Neural progenitor cell (in vitro differentiated cells): Measurements from ENCODE around the gene PHF23. TPM values are rescaled to one million over a fixed set of nuclear protein-coding genes. Genes with fewer than 3 reads are reported as not detected.

ENCODE experiments used
- DNase-seq: peaks from one replicate; pipeline ENCODE4 v3.0.0-alpha.2; 2016; ENCODE audit warnings: low spot score
- H2AFZ ChIP-seq: fragments of 200-600 bp; sonication (generic); replicated peaks from 2 replicates; pipeline ENCODE4 v1.6.1; 2016; ENCODE audit warnings: antibody characterized with exemption
- H3F3A ChIP-seq: fragments of 200-600 bp; sonication (generic); 2 replicates; pipeline ENCODE4 v1.6.1; 2016; ENCODE audit warnings: antibody characterized with exemption, low read depth
- H3K27ac ChIP-seq: fragments of 200-600 bp; sonication (generic); 2 replicates; pipeline ENCODE4 v1.5.1; 2016; ENCODE audit warnings: mild to moderate bottlenecking
- H3K27me3 ChIP-seq: fragments of 200-600 bp; sonication (generic); 2 replicates; pipeline ENCODE4 v1.6.1; 2016; ENCODE audit warnings: mild to moderate bottlenecking, moderate library complexity
- H3K36me3 ChIP-seq: fragments of 200-600 bp; sonication (generic); 2 replicates; pipeline ENCODE4 v1.5.1; 2016
- H3K4me1 ChIP-seq: fragments of 200-600 bp; sonication (generic); 2 replicates; pipeline ENCODE4 v1.6.1; 2016; ENCODE audit warnings: mixed run types
- H3K4me2 ChIP-seq: fragments of 200-600 bp; sonication (generic); 2 replicates; pipeline ENCODE4 v1.6.1; 2016
- H3K4me3 ChIP-seq: fragments of 200-600 bp; sonication (generic); 2 replicates; pipeline ENCODE4 v1.5.1; 2016
- H3K79me2 ChIP-seq: fragments of 200-600 bp; sonication (generic); 2 replicates; pipeline ENCODE4 v1.6.1; 2016; ENCODE audit warnings: low read depth
- H3K9ac ChIP-seq: fragments of 200-600 bp; sonication (generic); 2 replicates; pipeline ENCODE4 v1.6.1; 2016
- H3K9me3 ChIP-seq: fragments of 200-600 bp; sonication (generic); 2 replicates; pipeline ENCODE4 v1.5.1; 2016; ENCODE audit warnings: low read depth
- H4K20me1 ChIP-seq: fragments of 200-600 bp; sonication (generic); 2 replicates; pipeline ENCODE4 v1.6.1; 2016; ENCODE audit warnings: low read depth
- H3K27ac Mint-ChIP-seq: 3 replicates; pipeline ENCODE4 v1.8.0; 2021; ENCODE audit warnings: mixed read lengths
- H3K27me3 Mint-ChIP-seq: 2 replicates; pipeline ENCODE4 v1.8.0; 2022; ENCODE audit warnings: low read depth, mild to moderate bottlenecking, inconsistent platforms, moderate library complexity, mixed read lengths; ENCODE audit not compliant: insufficient read depth
- H3K36me3 Mint-ChIP-seq: 3 replicates; pipeline ENCODE4 v1.8.0; 2021; ENCODE audit warnings: mixed read lengths
- H3K4me1 Mint-ChIP-seq: 3 replicates; pipeline ENCODE4 v1.8.0; 2021; ENCODE audit warnings: mixed read lengths
- H3K4me3 Mint-ChIP-seq: 3 replicates; pipeline ENCODE4 v1.8.0; 2021; ENCODE audit warnings: mild to moderate bottlenecking, moderate library complexity, mixed read lengths
- H3K9me3 Mint-ChIP-seq: 3 replicates; pipeline ENCODE4 v1.8.0; 2020; ENCODE audit warnings: mixed read lengths
- CTCF ChIP-seq: fragments of 200-600 bp; sonication (generic); IDR thresholded peaks from 2 replicates; pipeline ENCODE4 v1.5.1; 2017; ENCODE audit warnings: antibody characterized with exemption, mild to moderate bottlenecking
- EZH2 ChIP-seq: fragments of 200-600 bp; sonication (generic); IDR thresholded peaks from 2 replicates; pipeline ENCODE4 v1.6.1; 2017; ENCODE audit warnings: antibody characterized with exemption, mild to moderate bottlenecking, moderate library complexity
- EZH2phosphoT487 ChIP-seq: fragments of 200-600 bp; sonication (generic); IDR thresholded peaks from 2 replicates; pipeline ENCODE4 v1.6.1; 2017; ENCODE audit warnings: antibody characterized with exemption
- microRNA counts: library from miRNA; unstranded; fragments of <30 nt; microRNA quantifications from one replicate; lab custom pipeline; 2016
- microRNA-seq: library from miRNA; unstranded; fragments of <30 nt; microRNA quantifications from one replicate; pipeline ENCODE4, GENCODE V29; 2016
- small RNA-seq: library from RNA; depleted of rRNA; stranded (forward); fragments of <200 nt; gene quantifications from one replicate; pipeline ENCODE3, GENCODE V24; 2015
- total RNA-seq: library from RNA; depleted of rRNA; stranded (reverse); fragments of >200 nt; gene quantifications from 2 replicates; pipeline ENCODE4 v1.2.3, GENCODE V29; 2015; ENCODE audit warnings: low replicate concordance

The PHF23 gene
- total RNA-seq, 1 donor from 2014 or later: 31.6 TPM

- no peak overlapping the region for H3K9ac ChIP-seq
- H3F3A ChIP-seq: peaks cover 11% of the 10 kb centered on the region
- H3K79me2 ChIP-seq: no peaks in the 10 kb centered on the region
- H3K27ac ChIP-seq: no peak overlapping the region
- DNase-seq: no peak
- Mint-ChIP-seq H3K9me3 (no peaks in the 10 kb centered on the region), H3K27ac (peak overlapping the region; percentile 40), H3K4me1 (peaks cover 10% of the 10 kb centered on the region), H3K27me3 (peaks cover 11% of the 10 kb centered on the region), H3K4me3 (peak overlapping the region; percentile 25), H3K36me3 (peaks cover 13% of the 10 kb centered on the region)
- no peaks in the 10 kb centered on the region for H3K9me3 ChIP-seq
- H3K4me1 ChIP-seq: no peaks in the 10 kb centered on the region
- H2AFZ ChIP-seq: no peak overlapping the region
- H3K27me3 ChIP-seq: no peaks in the 10 kb centered on the region
- peaks cover 4% of the 10 kb centered on the region for H4K20me1 ChIP-seq
- no peak for TF ChIP-seq EZH2
- TF ChIP-seq EZH2phosphoT487: no peak
- TF ChIP-seq CTCF: no peak
- H3K36me3 ChIP-seq: no peaks in the 10 kb centered on the region
- no peak overlapping the region for H3K4me3 ChIP-seq
- H3K4me2 ChIP-seq: no peak overlapping the region
Measured at GRCh38 chr17:7186241-7186640, 53.0 kb downstream of the PHF23 start.

MicroRNAs within 50 kb of the gene (microRNA counts, 767-probe panel; counts per million panel counts)
- microRNA hsa-miR-324-3p (lab: Ali Mortazavi, UCI): 460 counts per million, percentile 90 among the panel's probes with 10 or more counts
- 460 counts per million, percentile 90 among the panel's probes with 10 or more counts for microRNA hsa-miR-324-5p (lab: Ali Mortazavi, UCI)

Small RNA genes lying within 50 kb of the gene (microRNA-seq; reads per million reads assigned to microRNA genes)
- 249 reads per million, percentile 84 among the genes with 10 or more reads in this experiment for gene MIR324

Small RNA genes lying within 50 kb of the gene (small RNA-seq; reads per million reads assigned to genes)
- gene AC120057.4: not detected
- 0.18 reads per million for gene MIR324
- gene RF00019: not detected

Other genes with a start within 250 kb of the PHF23 start
- 0.21 and 0.40 TPM in 2 replicates for gene ALOX12, start 243.4 kb downstream of the PHF23 start, total RNA-seq
- gene RNASEK, start 226.8 kb downstream of the PHF23 start, total RNA-seq: 104 and 137 TPM in 2 replicates
- gene BCL6B, start 216.4 kb downstream of the PHF23 start, total RNA-seq: 3.8 and 5.3 TPM in 2 replicates
- 1.4 TPM in 1 of 2 replicates, not detected in the other for gene SLC16A13, start 203.4 kb downstream of the PHF23 start, total RNA-seq
- not detected in 2 replicates for gene SLC16A11, start 195.4 kb downstream of the PHF23 start, total RNA-seq
- gene CLEC10A, start 159.2 kb downstream of the PHF23 start, total RNA-seq: not detected in 2 replicates
- not detected in 2 replicates for gene ASGR2, start 124.6 kb downstream of the PHF23 start, total RNA-seq
- 3.1 and 4.4 TPM in 2 replicates for gene ASGR1, start 60.1 kb downstream of the PHF23 start, total RNA-seq
- 23.5 and 50.5 TPM in 2 replicates for gene DLG4, start 19.6 kb downstream of the PHF23 start, total RNA-seq
- 86.7 and 194 TPM in 2 replicates for gene ACADVL, start 19.5 kb downstream of the PHF23 start, total RNA-seq
- gene DVL2, start 4.9 kb downstream of the PHF23 start, total RNA-seq: 43.9 and 113 TPM in 2 replicates
- gene GABARAP, start 3.0 kb upstream of the PHF23 start, total RNA-seq: 225 and 276 TPM in 2 replicates
- 46.5 and 55.3 TPM in 2 replicates for gene CTDNEP1, start 12.3 kb upstream of the PHF23 start, total RNA-seq
- gene ELP5, start 12.8 kb upstream of the PHF23 start, total RNA-seq: 17.5 and 42.2 TPM in 2 replicates
- 0.32 and 1.3 TPM in 2 replicates for gene CLDN7, start 23.0 kb upstream of the PHF23 start, total RNA-seq
- gene SLC2A4, start 42.3 kb upstream of the PHF23 start, total RNA-seq: 1.7 and 7.3 TPM in 2 replicates
- gene YBX2, start 55.2 kb upstream of the PHF23 start, total RNA-seq: 2.7 and 9.1 TPM in 2 replicates
- gene EIF5A, start 68.2 kb upstream of the PHF23 start, total RNA-seq: 251 and 370 TPM in 2 replicates
- gene GPS2, start 75.9 kb upstream of the PHF23 start, total RNA-seq: 20.5 and 41.8 TPM in 2 replicates
- gene NEURL4, start 89.9 kb upstream of the PHF23 start, total RNA-seq: 5.1 and 26.3 TPM in 2 replicates
- gene ACAP1, start 97.1 kb upstream of the PHF23 start, total RNA-seq: 0.65 and 2.7 TPM in 2 replicates
- 2.7 and 8.2 TPM in 2 replicates for gene KCTD11, start 112.7 kb upstream of the PHF23 start, total RNA-seq
- not detected in 2 replicates for gene TMEM95, start 115.7 kb upstream of the PHF23 start, total RNA-seq
- 1.8 and 4.0 TPM in 2 replicates for gene TNK1, start 141.6 kb upstream of the PHF23 start, total RNA-seq
- 6.6 and 17.5 TPM in 2 replicates for gene PLSCR3, start 155.1 kb upstream of the PHF23 start, total RNA-seq
- 72.0 and 152 TPM in 2 replicates for gene TMEM256, start 164.6 kb upstream of the PHF23 start, total RNA-seq
- 13.9 and 36.5 TPM in 2 replicates for gene NLGN2, start 168.4 kb upstream of the PHF23 start, total RNA-seq
- not detected in 2 replicates for gene SPEM1, start 180.9 kb upstream of the PHF23 start, total RNA-seq
- gene SPEM2, start 186.2 kb upstream of the PHF23 start, total RNA-seq: not detected in 2 replicates
- gene SPEM3, start 189.4 kb upstream of the PHF23 start, total RNA-seq: not detected in 2 replicates
- gene TMEM102, start 196.0 kb upstream of the PHF23 start, total RNA-seq: 1.0 and 1.6 TPM in 2 replicates
- gene FGF11, start 200.1 kb upstream of the PHF23 start, total RNA-seq: 7.6 and 14.9 TPM in 2 replicates
- gene CHRNB1, start 205.6 kb upstream of the PHF23 start, total RNA-seq: 7.4 and 7.5 TPM in 2 replicates
- gene ZBTB4, start 240.2 kb upstream of the PHF23 start, total RNA-seq: 5.4 and 15.5 TPM in 2 replicates
- gene SLC35G6, start 242.0 kb upstream of the PHF23 start, total RNA-seq: not detected in 2 replicates
- gene POLR2A, start 244.9 kb upstream of the PHF23 start, total RNA-seq: 32.7 and 51.4 TPM in 2 replicates